ENCODE data around the gene SOX6. TPM values are rescaled to one million over a fixed set of nuclear protein-coding genes. Genes with fewer than 3 reads are reported as not detected.
A peak's percentile ranks its signal among the peaks of the same experiment; 100 is the strongest.
"Not testable (repeated sequence)": the region's sequence is repeated elsewhere in the genome, so short reads cannot be mapped to it uniquely, and the experiment has no call there.

The SOX6 gene
- total RNA-seq, 4 donors from 2014 or later: 25.3 to 42.3 (median 37.4) TPM

DNA sequence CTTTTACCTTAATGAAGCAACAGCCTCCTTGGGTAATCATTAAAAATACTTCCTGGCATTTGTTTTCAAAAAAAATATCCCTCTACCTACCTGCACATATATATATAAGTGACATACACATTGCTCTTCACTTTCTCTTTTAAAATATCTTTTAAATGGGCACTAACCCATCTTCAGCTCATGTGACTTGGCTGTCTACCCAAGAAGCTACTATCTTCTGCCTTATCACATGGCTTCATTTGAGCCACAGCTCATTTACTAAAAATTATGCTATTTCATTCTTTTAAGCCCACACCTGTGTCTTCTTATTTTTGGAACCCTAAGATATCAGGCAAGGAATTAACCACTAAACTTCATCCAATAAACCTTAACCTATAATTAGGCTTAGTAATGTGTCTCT lies 37.0 kb upstream of the SOX6 start:
- Histone ChIP-seq H3K27ac (peak overlapping the region in 1 of 4 donors; percentile 20), H3K36me3 (no peaks in the 10 kb centered on the region), H3K27me3 (no peaks in the 10 kb centered on the region), H3K4me3 (no peak overlapping the region), H3K9me3 (no peaks in the 10 kb centered on the region), H3K4me1 (peaks cover 5 to 22% of the 10 kb centered on the region in 2 donors)
- no peak for DNase-seq
- in situ Hi-C loops (cut with MboI; ENCODE audit: low sequenced_read_pairs in 4 of 4) (no loop called here), intact Hi-C loops (cut with DNase I; ENCODE audit: low total_unique reads) (no loop called here)
- TF ChIP-seq POLR2A (IDR thresholded peaks at IDR 0.05): no peak
- TF ChIP-seq, protein P1, sequence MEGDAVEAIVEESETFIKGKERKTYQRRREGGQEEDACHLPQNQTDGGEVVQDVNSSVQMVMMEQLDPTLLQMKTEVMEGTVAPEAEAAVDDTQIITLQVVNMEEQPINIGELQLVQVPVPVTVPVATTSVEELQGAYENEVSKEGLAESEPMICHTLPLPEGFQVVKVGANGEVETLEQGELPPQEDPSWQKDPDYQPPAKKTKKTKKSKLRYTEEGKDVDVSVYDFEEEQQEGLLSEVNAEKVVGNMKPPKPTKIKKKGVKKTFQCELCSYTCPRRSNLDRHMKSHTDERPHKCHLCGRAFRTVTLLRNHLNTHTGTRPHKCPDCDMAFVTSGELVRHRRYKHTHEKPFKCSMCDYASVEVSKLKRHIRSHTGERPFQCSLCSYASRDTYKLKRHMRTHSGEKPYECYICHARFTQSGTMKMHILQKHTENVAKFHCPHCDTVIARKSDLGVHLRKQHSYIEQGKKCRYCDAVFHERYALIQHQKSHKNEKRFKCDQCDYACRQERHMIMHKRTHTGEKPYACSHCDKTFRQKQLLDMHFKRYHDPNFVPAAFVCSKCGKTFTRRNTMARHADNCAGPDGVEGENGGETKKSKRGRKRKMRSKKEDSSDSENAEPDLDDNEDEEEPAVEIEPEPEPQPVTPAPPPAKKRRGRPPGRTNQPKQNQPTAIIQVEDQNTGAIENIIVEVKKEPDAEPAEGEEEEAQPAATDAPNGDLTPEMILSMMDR (IDR thresholded peaks at IDR 0.05 in 4 of 5, conservative IDR thresholded peaks at IDR 0.05 in 1 of 5): no peak
- ATAC-seq: no peak

GRCh38 chr11:16392616-16393015 lies 36.3 kb upstream of the SOX6 start:
- intact Hi-C loops (cut with DNase I; ENCODE audit: low total_unique reads) (no loop called here), in situ Hi-C loops (cut with MboI; ENCODE audit: low sequenced_read_pairs in 4 of 4) (no loop called here)
- H3K27me3 ChIP-seq: no peaks in the 10 kb centered on the region
- DNase-seq (no peak), ATAC-seq (no peak)
- H3K4me1 ChIP-seq: peaks cover 5 to 16% of the 10 kb centered on the region in 2 donors
- no peaks in the 10 kb centered on the region for H3K36me3 ChIP-seq
- TF ChIP-seq, protein P1 (IDR thresholded peaks at IDR 0.05 in 4 of 5, conservative IDR thresholded peaks at IDR 0.05 in 1 of 5): no peak
- no peak for TF ChIP-seq POLR2A (IDR thresholded peaks at IDR 0.05)
- no peak overlapping the region for H3K4me3 ChIP-seq
- H3K27ac ChIP-seq: no peak overlapping the region
- H3K9me3 ChIP-seq: no peaks in the 10 kb centered on the region

GRCh38 chr11:16390826-16391225 lies 34.5 kb upstream of the SOX6 start:
- intact Hi-C loops (cut with DNase I; ENCODE audit: low total_unique reads); H3K27me3 ChIP-seq; H3K27ac ChIP-seq; H3K36me3 ChIP-seq; H3K9me3 ChIP-seq; in situ Hi-C loops (cut with MboI; ENCODE audit: low sequenced_read_pairs in 4 of 4); DNase-seq; H3K4me3 ChIP-seq; ATAC-seq: not testable (repeated sequence)
- peaks cover 5 to 12% of the 10 kb centered on the region in 2 donors for H3K4me1 ChIP-seq

DNA sequence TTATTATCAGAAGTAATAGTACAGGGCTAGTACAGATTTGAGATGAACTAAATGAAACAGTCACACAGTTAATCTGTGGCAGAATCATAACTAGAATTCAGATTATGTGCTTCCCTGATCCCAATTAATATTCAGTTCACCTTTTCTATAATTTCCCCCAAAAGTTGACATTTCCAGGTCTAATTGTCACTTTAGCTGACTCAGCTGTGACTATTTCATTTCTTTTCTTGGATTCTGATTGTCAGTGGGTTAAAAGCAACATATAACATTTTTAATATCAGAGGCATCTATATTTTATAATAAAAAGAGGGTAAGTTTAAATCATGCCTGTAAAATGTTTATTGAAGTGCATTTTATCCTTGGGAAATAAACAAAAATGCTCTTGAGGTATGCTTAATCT lies 28.8 kb upstream of the SOX6 start:
- intact Hi-C loops (cut with DNase I; ENCODE audit: low total_unique reads): no loop called here

GRCh38 chr11:16382638-16383380 lies 26.5 kb upstream of the SOX6 start:
- Histone ChIP-seq H3K4me3 (no peak overlapping the region), H3K27ac (peak overlapping the region in 2 of 4 donors; percentile 20 to 21), H3K27me3 (no peaks in the 10 kb centered on the region), H3K4me1 (no peaks in the 10 kb centered on the region), H3K9me3 (no peaks in the 10 kb centered on the region), H3K36me3 (no peaks in the 10 kb centered on the region)
- intact Hi-C loops (cut with DNase I; ENCODE audit: low total_unique reads): no loop called here
- DNase-seq (no peak), ATAC-seq (no peak)
- TF ChIP-seq, protein P1 (IDR thresholded peaks at IDR 0.05 in 4 of 5, conservative IDR thresholded peaks at IDR 0.05 in 1 of 5): no peak
- TF ChIP-seq POLR2A (IDR thresholded peaks at IDR 0.05): no peak
- in situ Hi-C loops (cut with MboI; ENCODE audit: low sequenced_read_pairs in 4 of 4): no loop called here

More for the DNA sequence above, 28.8 kb upstream of the SOX6 start:
- no peak overlapping the region for H3K4me3 ChIP-seq
- H3K27ac ChIP-seq: no peak overlapping the region
- no peak for ATAC-seq
- in situ Hi-C loops (cut with MboI; ENCODE audit: low sequenced_read_pairs in 4 of 4): no loop called here
- no peaks in the 10 kb centered on the region for H3K9me3 ChIP-seq
- H3K27me3 ChIP-seq: no peaks in the 10 kb centered on the region
- no peak for DNase-seq
- no peaks in the 10 kb centered on the region for H3K36me3 ChIP-seq
- no peak for TF ChIP-seq POLR2A (IDR thresholded peaks at IDR 0.05)
- TF ChIP-seq, protein P1 (IDR thresholded peaks at IDR 0.05 in 4 of 5, conservative IDR thresholded peaks at IDR 0.05 in 1 of 5): no peak
- no peaks in the 10 kb centered on the region for H3K4me1 ChIP-seq
